Measurements from ENCODE around the gene KCNIP3. TPM values are rescaled to one million over a fixed set of nuclear protein-coding genes. Genes with fewer than 3 reads are reported as not detected.

KCNIP3 gene
- total RNA-seq, 2 donors from 2014 or later: 1.5 to 2.3 TPM

Other genes with a start within 250 kb of the KCNIP3 start
- gene MRPS5, start 175.5 kb upstream of the KCNIP3 start, total RNA-seq: 10 to 100 TPM; 68.8 to 87.3 TPM
- 10 to 100 TPM; 12.8 to 15.6 TPM for gene ZNF514, start 137.5 kb upstream of the KCNIP3 start, total RNA-seq
- 1 to 10 TPM; 3.3 to 3.5 TPM for gene ZNF2, start 131.5 kb upstream of the KCNIP3 start, total RNA-seq
- gene ZNF892, start 89.8 kb upstream of the KCNIP3 start, total RNA-seq: 1 to 10 TPM; 2.2 to 2.6 TPM
- 10 to 100 TPM; 27.4 to 63.4 TPM for gene PROM2, start 22.9 kb upstream of the KCNIP3 start, total RNA-seq
- 10 to 100 TPM; 21.0 to 28.9 TPM for gene FAHD2A, start 105.4 kb downstream of the KCNIP3 start, total RNA-seq
- not detected for gene TRIM43B, start 187.4 kb downstream of the KCNIP3 start, total RNA-seq